Peyer's patch (tissue), 4 donors: ENCODE results near the gene EIF3A.

Source experiments
- CTCF ChIP-seq, 6 experiments: fragments of 450-650 bp in 4 of 6; fragments of 200-600 bp in 2 of 6; sonication (generic) in 1 of 6; IDR thresholded peaks; one replicate each; pipeline ENCODE4 v1.5.1; 2017 to 2019; ENCODE audit warnings: antibody characterized with exemption in 6 of 6, mild to moderate bottlenecking in 3 of 6, moderate library complexity in 1 of 6
- POLR2A ChIP-seq, 2 donors: fragments of 450-650 bp; IDR thresholded peaks; one replicate each; pipeline ENCODE4 v1.5.1; 2017; ENCODE audit warnings: antibody characterized with exemption in 2 of 2, mild to moderate bottlenecking in 2 of 2, moderate library complexity in 2 of 2

DNA sequence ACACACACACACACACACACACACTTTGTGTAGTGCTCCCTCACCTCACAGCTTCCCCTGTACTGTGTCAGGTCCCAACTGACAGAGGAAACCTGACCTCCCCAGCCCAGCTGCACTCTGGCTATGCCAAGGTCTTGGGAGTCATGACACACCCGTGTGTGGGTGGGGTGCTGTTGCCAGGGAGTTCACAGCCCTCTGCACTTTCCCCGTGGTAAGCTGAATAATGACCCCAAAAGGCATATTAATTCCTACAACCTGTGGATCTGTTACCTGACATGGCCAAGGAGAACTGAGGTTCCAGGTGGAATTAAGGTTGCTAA is 60.0 kb downstream of the EIF3A start:
- TF ChIP-seq CTCF (IDR thresholded peaks at IDR 0.05): no peak
- TF ChIP-seq POLR2A (IDR thresholded peaks at IDR 0.05): no peak
